Measurements from ENCODE around the gene HTRA3. TPM values are rescaled to one million over a fixed set of nuclear protein-coding genes. Genes with fewer than 3 reads are reported as not detected.

HTRA3 gene
- total and polyA plus RNA-seq, 2 experiments from 2014 or later = 3.2 to 5.2 TPM

DNA sequence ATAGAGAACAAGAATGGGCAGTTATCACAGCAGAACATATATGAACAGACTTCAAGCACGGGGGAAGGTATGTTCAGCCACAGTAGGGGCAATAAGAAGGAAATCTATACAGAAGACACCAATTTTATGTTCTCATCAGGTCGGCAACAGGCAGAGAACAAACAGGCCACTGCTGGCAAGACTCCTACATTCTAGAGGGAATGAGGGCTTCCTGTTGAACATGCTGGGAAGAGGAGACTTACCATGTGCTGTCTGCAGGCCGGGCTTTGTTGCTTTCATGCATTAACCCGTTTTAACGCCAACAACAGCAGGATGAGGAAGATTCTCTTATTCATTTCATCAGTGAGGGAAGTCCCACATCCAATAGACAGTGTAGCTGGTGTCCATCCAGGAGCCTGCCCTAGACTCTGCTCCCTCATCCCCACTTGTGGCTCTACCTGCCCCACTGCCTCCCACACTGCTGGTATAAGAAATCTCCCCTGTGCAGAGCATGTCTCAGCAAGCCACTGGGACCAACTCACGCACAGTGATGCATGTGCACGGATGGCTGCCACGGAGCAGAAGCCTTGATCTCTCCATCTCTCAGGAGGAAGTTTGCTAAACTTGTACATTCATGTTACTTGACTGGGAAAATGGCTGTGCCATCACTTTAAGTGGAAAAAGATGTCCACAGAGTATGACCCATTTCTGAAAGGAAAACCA lies 86.5 kb downstream of the HTRA3 start:
- no peaks in the 10 kb centered on the region for H3K9me2 ChIP-seq (ENCODE audit: insufficient read depth)
- H4K20me1 ChIP-seq (ENCODE audit: insufficient read depth) = no peaks in the 10 kb centered on the region
- H3K4me3 ChIP-seq = no peak overlapping the region
- no peaks in the 10 kb centered on the region for H3F3A ChIP-seq (ENCODE audit: insufficient read depth)
- WGBS, 2 experiments (ENCODE audit: low coverage in 1 of 2, low lambda C conversion rate in 2 of 2, missing lambda C conversion rate in 2 of 2) = 34 to 35% methylated on average over 8 of the region's 8 CpGs
- TF ChIP-seq EZH2phosphoT487 (IDR thresholded peaks at IDR 0.05; ENCODE audit: insufficient read depth, low read depth) (no peak), EZH2 (IDR thresholded peaks at IDR 0.05; ENCODE audit: insufficient read depth, poor library complexity, severe bottlenecking) (no peak)
- no peak overlapping the region for H3K27ac ChIP-seq
- DNase-seq = peak; percentile 26
- peaks cover 20% of the 10 kb centered on the region for H3K27me3 ChIP-seq (replicated peaks; ENCODE audit: insufficient read depth)
- H2AFZ ChIP-seq = no peak overlapping the region
- H3K9ac ChIP-seq = no peak overlapping the region
- no peaks in the 10 kb centered on the region for H3K36me3 ChIP-seq (ENCODE audit: low read depth)
- no peaks in the 10 kb centered on the region for H3K9me3 ChIP-seq (ENCODE audit: low read depth)
- in situ Hi-C loops (cut with MboI) = no loop called here
- no peaks in the 10 kb centered on the region for H3K79me2 ChIP-seq (ENCODE audit: insufficient read depth)
- peaks cover 10% of the 10 kb centered on the region for H3K4me1 ChIP-seq (ENCODE audit: insufficient read depth)
- H3K4me2 ChIP-seq (ENCODE audit: unreplicated experiment) = no peak overlapping the region

Other genes with a start within 250 kb of the HTRA3 start
- not detected in 2 replicates for gene ABLIM2, start 110.9 kb upstream of the HTRA3 start, total RNA-seq (2014; rRNA removed; shearing (Covaris generic))
- gene ABLIM2, start 110.9 kb upstream of the HTRA3 start, polyA plus RNA-seq (2016; fragmentation: Nextera tagmentation; extraction: Ambion mirVana) = not detected in 2 replicates
- gene SH3TC1, start 70.5 kb upstream of the HTRA3 start, total RNA-seq (2014; rRNA removed; shearing (Covaris generic)) = 6.5 and 9.9 TPM in 2 replicates
- 0.57 and 2.3 TPM in 2 replicates for gene SH3TC1, start 70.5 kb upstream of the HTRA3 start, polyA plus RNA-seq (2016; fragmentation: Nextera tagmentation; extraction: Ambion mirVana)
- 33.8 and 48.4 TPM in 2 replicates for gene ACOX3, start 171.0 kb downstream of the HTRA3 start, total RNA-seq (2014; rRNA removed; shearing (Covaris generic))
- gene ACOX3, start 171.0 kb downstream of the HTRA3 start, polyA plus RNA-seq (2016; fragmentation: Nextera tagmentation; extraction: Ambion mirVana) = 24.7 and 25.1 TPM in 2 replicates
- 12.0 and 12.5 TPM in 2 replicates for gene TRMT44, start 171.0 kb downstream of the HTRA3 start, total RNA-seq (2014; rRNA removed; shearing (Covaris generic))
- gene TRMT44, start 171.0 kb downstream of the HTRA3 start, polyA plus RNA-seq (2016; fragmentation: Nextera tagmentation; extraction: Ambion mirVana) = 4.1 and 4.4 TPM in 2 replicates

All from GM23248 (cell line).